ENCODE results near the gene SLC39A7.

Gene SLC39A7

GRCh38 chr6:33211136-33211535 lies 10.5 kb downstream of the SLC39A7 start:
- Histone ChIP-seq H3K9me2 (ENCODE audit: low read depth, low read length) (no peaks in the 10 kb centered on the region), H3K4me3 (ENCODE audit: low read depth, low read length, poor library complexity, severe bottlenecking) (no peak overlapping the region), H4K20me1 (ENCODE audit: insufficient read depth, low read length) (no peaks in the 10 kb centered on the region), H3K27me3 (ENCODE audit: insufficient read depth, low read length) (no peaks in the 10 kb centered on the region), H3K79me2 (ENCODE audit: insufficient read depth, low read length) (no peaks in the 10 kb centered on the region), H2AFZ (ENCODE audit: low read length) (no peak overlapping the region), H3K9ac (ENCODE audit: low read length) (no peak overlapping the region), H3K4me2 (ENCODE audit: low read length) (no peak overlapping the region), H3K27ac (ENCODE audit: low read depth, low read length, poor library complexity, severe bottlenecking) (no peak overlapping the region), H3K36me3 (ENCODE audit: insufficient read depth, low read length) (peaks cover 14% of the 10 kb centered on the region), H3F3A (ENCODE audit: insufficient read depth, low read length) (no peaks in the 10 kb centered on the region), H3K9me3 (ENCODE audit: low read length) (no peaks in the 10 kb centered on the region), H3K4me1 (ENCODE audit: insufficient read depth, low read length, severe bottlenecking) (peaks cover 20% of the 10 kb centered on the region)
- TF ChIP-seq, protein P1, sequence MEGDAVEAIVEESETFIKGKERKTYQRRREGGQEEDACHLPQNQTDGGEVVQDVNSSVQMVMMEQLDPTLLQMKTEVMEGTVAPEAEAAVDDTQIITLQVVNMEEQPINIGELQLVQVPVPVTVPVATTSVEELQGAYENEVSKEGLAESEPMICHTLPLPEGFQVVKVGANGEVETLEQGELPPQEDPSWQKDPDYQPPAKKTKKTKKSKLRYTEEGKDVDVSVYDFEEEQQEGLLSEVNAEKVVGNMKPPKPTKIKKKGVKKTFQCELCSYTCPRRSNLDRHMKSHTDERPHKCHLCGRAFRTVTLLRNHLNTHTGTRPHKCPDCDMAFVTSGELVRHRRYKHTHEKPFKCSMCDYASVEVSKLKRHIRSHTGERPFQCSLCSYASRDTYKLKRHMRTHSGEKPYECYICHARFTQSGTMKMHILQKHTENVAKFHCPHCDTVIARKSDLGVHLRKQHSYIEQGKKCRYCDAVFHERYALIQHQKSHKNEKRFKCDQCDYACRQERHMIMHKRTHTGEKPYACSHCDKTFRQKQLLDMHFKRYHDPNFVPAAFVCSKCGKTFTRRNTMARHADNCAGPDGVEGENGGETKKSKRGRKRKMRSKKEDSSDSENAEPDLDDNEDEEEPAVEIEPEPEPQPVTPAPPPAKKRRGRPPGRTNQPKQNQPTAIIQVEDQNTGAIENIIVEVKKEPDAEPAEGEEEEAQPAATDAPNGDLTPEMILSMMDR (IDR thresholded peaks at IDR 0.05; ENCODE audit: low read length) = no peak
- TF ChIP-seq EZH2 (IDR thresholded peaks at IDR 0.05; ENCODE audit: borderline replicate concordance, low read length) = no peak

GRCh38 chr6:33211666-33212422 lies 11.2 kb downstream of the SLC39A7 start:
- H3K9me3 ChIP-seq (ENCODE audit: low read length) = no peaks in the 10 kb centered on the region
- no peak overlapping the region for H3K9ac ChIP-seq (ENCODE audit: low read length)
- no peaks in the 10 kb centered on the region for H3K9me2 ChIP-seq (ENCODE audit: low read depth, low read length)
- no peaks in the 10 kb centered on the region for H3F3A ChIP-seq (ENCODE audit: insufficient read depth, low read length)
- peaks cover 14% of the 10 kb centered on the region for H3K36me3 ChIP-seq (ENCODE audit: insufficient read depth, low read length)
- H3K4me1 ChIP-seq (ENCODE audit: insufficient read depth, low read length, severe bottlenecking) = peaks cover 19% of the 10 kb centered on the region
- TF ChIP-seq, protein P1 (IDR thresholded peaks at IDR 0.05; ENCODE audit: low read length) = no peak
- TF ChIP-seq EZH2 (IDR thresholded peaks at IDR 0.05; ENCODE audit: borderline replicate concordance, low read length) = no peak
- H3K27ac ChIP-seq (ENCODE audit: low read depth, low read length, poor library complexity, severe bottlenecking) = no peak overlapping the region
- H3K4me2 ChIP-seq (ENCODE audit: low read length) = no peak overlapping the region
- no peaks in the 10 kb centered on the region for H3K27me3 ChIP-seq (ENCODE audit: insufficient read depth, low read length)
- no peak overlapping the region for H2AFZ ChIP-seq (ENCODE audit: low read length)
- H4K20me1 ChIP-seq (ENCODE audit: insufficient read depth, low read length) = no peaks in the 10 kb centered on the region
- no peak overlapping the region for H3K4me3 ChIP-seq (ENCODE audit: low read depth, low read length, poor library complexity, severe bottlenecking)
- no peaks in the 10 kb centered on the region for H3K79me2 ChIP-seq (ENCODE audit: insufficient read depth, low read length)

DNA sequence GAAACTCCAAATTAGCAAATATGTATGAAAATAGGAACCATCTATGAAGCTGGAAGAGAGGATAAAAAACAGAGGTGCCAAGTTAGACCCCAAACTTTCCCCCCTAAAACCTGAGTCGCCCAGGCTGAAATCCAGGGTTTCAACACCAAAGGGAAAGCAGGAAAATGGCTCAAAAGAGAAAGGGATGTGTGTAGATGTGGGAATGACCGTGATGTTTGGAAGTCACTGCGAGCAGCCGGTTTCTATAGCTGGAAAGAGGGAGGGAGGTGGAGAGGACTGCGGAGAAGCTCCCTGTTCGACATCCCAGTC lies 12.1 kb downstream of the SLC39A7 start:
- Histone ChIP-seq H3K4me2 (ENCODE audit: low read length) (no peak overlapping the region; the same call in 1 of the 2 replicates), H3K4me1 (ENCODE audit: insufficient read depth, low read length, severe bottlenecking) (peaks cover 10% of the 10 kb centered on the region), H3K36me3 (ENCODE audit: insufficient read depth, low read length) (peaks cover 14% of the 10 kb centered on the region), H2AFZ (ENCODE audit: low read length) (no peak overlapping the region), H4K20me1 (ENCODE audit: insufficient read depth, low read length) (no peaks in the 10 kb centered on the region), H3F3A (ENCODE audit: insufficient read depth, low read length) (no peaks in the 10 kb centered on the region), H3K27ac (ENCODE audit: low read depth, low read length, poor library complexity, severe bottlenecking) (no peak overlapping the region), H3K9me3 (ENCODE audit: low read length) (no peaks in the 10 kb centered on the region), H3K27me3 (ENCODE audit: insufficient read depth, low read length) (0 out of 2 replicates have a peak, but pooled peaks cover 3% of the 10 kb centered on the region), H3K79me2 (ENCODE audit: insufficient read depth, low read length) (no peaks in the 10 kb centered on the region), H3K4me3 (ENCODE audit: low read depth, low read length, poor library complexity, severe bottlenecking) (no peak overlapping the region), H3K9ac (ENCODE audit: low read length) (no peak overlapping the region), H3K9me2 (ENCODE audit: low read depth, low read length) (no peaks in the 10 kb centered on the region)
- TF ChIP-seq, protein P1 (IDR thresholded peaks at IDR 0.05; ENCODE audit: low read length) = no peak
- no peak for TF ChIP-seq EZH2 (IDR thresholded peaks at IDR 0.05; ENCODE audit: borderline replicate concordance, low read length)
